HG03064 (cell line): ENCODE data around the gene ST6GAL1.
"Not testable (repeated sequence)": the region's sequence is repeated elsewhere in the genome, so short reads cannot be mapped to it uniquely, and the experiment has no call there.

Source experiments
- ATAC-seq: cut with Tn5 transposase; IDR thresholded peaks from one replicate; pipeline ENCODE4 v1.9.1; 2021; ENCODE audit warnings: low read depth; ENCODE audit not compliant: unreplicated experiment

The ST6GAL1 gene

DNA sequence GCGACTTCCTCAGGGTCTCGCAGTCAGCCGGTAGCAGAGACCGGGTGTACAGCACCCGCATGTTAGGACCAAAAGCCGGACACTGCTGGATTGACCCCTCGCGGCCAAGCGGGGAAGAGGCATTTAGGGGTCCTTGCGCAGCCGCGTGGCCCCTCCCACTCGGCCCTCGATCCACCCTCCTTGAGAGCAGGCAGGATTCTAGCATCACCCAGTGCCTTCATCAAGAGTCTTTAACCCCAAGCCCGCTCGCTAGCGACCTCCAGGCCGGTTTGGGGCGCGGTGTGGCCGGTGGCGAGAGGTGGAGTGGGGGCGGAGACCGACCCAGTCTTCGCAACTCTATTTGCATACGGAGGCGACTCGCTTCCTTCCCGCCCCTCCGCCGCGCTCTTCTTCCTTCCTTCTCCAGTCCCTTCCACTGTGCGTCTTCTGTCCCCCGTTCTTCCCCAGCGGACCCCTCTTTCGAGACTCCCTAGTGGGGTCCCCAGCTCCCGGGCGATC is at the start of gene ST6GAL1:
Gene ST6GAL1, plus strand, starts transcription at position 384 of the 498 bp plus-strand sequence. CDS start 112,178 bp downstream, outside the sequence.
- ATAC-seq, result peak; percentile 60

GRCh38 chr3:186882150-186882524 is 48.2 kb upstream of the ST6GAL1 start:
- no peak for ATAC-seq

DNA sequence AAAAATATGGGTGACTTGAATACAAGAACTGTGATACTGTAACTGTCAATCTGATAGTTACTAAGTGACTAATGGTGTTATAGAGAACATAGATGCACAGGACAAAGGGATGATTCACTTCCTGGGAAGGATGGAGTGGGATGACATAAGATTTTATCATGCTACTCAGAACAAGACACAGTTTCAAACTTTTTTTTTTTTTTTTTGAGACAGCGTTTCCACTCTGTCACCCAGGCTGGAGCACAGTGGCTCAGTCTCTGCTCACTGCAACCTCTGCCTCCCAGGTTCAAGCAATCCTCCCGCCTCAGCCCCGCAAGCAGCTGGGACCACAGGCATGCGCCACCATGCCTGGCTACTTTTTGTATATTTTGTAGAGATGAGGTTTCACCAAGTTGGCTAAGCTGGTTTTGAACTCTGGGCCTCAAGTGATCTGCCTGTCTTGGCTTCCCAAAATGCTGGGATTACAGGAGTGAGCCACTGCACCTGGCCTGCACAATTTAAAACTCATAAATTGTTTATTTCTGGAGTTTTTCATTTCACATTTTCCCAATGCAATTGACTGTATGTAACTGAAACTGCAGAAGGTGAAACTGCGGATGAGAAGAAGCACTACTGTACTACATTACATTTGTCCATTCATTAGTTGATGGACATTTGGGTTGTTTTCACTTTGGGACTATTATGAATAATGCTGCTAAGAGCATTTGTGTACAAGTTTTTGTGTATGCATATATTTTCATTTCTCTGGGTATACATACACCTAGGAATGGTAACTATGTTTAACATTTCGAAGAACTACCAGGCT is 47.2 kb upstream of the ST6GAL1 start:
- ATAC-seq, result no peak

- no peak for ATAC-seq
Measured at GRCh38 chr3:186883686-186884058, 46.7 kb upstream of the ST6GAL1 start.

GRCh38 chr3:186884868-186885267 is 45.5 kb upstream of the ST6GAL1 start:
- ATAC-seq, result not testable (repeated sequence)

DNA sequence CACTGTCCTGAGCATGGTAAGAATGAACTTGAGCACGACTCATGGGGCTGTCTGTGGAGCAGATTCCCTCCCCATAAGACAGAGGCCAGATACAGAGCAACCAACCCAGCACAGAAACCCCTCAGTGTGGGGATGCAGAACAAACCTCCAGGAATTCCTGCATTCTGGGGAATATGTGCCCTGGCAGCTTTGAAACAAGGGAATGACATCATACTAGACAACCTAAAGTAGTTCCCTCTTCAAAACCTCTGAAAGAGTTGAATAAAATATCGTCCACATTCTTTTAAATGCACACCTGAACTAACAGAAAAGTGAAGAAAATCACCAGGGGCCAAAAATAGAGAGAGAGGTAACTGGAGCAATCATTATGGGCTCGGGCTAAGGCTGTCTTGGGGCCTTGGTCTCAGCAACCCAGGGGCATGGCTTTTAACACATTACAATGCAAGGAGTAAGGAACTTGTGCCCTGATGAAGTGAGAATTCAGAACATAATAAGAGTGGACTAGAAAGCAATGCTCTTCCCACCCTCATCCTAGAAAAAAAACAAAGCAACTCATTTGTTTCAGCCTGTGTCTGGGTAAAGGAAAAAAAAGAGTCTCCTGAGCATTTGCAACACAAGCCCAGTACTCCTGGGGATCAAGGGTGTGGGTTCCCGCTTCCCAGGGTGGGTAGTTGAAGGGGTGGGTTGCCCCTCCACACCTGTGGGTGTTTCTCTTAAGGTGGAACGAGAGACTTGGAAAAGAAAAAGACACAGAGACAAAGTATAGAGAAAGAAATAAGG is 43.9 kb upstream of the ST6GAL1 start:
- no peak for ATAC-seq

DNA sequence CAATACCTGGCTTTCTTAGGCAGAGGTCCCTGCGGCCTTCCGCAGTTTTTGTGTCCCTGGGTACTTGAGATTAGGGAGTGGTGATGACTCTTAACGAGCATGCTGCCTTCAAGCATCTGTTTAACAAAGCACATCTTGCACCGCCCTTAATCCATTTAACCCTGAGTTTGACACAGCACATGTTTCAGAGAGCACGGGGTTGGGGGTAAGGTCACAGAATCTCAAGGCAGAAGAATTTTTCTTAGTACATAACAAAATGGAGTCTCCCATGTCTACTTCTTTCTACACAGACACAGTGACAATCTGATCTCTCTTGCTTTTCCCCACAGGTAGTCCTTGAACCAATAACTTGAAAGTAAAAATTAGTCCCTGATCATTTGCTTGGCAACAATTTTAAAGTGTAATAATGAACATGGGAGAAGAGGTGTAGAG is 42.8 kb upstream of the ST6GAL1 start:
- not testable (repeated sequence) for ATAC-seq

DNA sequence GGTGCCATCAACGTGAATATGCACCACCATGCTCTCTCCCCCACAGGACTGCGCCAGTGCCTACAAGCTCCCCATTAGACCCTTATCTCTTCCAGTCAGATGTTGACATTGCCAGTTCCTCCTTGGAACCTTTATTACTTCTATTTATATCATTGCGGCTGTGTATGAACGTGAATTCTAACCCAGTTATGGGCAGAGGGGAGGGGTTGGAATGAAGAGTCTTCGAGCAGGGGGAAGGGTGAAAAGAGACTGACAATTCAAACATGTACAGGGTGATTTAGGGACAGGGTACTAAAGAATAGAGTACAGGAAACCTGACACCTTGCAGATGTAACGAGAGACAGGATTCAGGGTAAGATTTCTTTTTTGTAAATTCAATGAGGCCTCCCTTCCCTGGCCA is 41.8 kb upstream of the ST6GAL1 start:
- ATAC-seq, result no peak

GRCh38 chr3:186889698-186890097 is 40.6 kb upstream of the ST6GAL1 start:
- not testable (repeated sequence) for ATAC-seq

DNA sequence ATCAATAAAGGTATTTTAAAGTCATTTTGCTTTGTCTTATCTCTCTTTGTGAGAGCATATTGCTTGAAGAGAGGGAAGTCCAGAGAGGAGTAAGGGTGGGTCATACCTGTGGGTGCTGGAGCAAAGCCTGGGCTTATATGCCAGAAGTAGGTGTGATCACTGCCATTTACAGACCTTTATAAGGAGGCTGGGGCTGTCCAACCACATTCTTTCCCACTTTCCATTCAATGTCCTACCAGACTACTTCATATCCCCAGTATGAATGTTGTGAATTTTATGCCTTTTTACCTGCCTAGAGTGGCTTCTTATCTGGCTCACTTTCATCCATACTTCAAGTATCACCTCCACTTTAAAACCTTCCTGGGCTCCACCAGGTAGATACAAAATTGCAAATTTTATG is 39.4 kb upstream of the ST6GAL1 start:
- no peak for ATAC-seq

DNA sequence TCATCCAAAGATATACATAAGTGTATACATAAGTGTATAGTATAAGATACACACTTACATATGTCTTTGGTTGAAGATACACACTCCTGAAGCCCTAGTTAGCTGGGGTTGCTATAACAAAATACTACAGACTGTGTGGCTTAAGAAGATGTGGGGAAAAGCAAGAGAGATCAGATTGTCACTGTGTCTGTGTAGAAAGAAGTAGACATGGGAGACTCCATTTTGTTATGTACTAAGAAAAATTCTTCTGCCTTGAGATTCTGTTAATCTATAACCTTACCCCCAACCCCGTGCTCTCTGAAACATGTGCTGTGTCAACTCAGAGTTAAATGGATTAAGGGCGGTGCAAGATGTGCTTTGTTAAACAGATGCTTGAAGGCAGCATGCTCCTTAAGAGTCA is 37.3 kb upstream of the ST6GAL1 start:
- ATAC-seq, result not testable (repeated sequence)

DNA sequence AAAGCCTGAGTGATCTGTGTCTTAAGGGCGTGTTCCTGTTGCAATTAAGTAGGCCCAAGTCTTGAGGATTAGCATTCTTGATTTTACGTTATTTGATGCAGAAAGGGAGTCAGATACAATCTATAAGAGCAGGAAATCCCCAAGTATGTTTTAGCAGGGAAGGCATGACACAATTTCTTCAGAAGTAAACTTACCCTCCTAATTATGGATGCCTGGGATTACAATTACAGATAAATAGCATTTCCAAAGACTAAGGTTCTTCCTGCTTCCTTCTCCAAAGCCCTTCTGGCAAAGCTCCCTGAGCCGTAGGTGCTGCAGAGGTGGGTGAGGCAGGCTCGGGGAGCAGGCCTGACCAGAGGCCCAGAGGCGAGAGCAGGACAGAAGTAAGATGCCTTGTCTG is 34.9 kb upstream of the ST6GAL1 start:
- no peak for ATAC-seq

- no peak for ATAC-seq
Measured at GRCh38 chr3:186896006-186896405, 34.3 kb upstream of the ST6GAL1 start.

GRCh38 chr3:186896875-186897274 is 33.5 kb upstream of the ST6GAL1 start:
- no peak for ATAC-seq

GRCh38 chr3:186901135-186901734 is 29.1 kb upstream of the ST6GAL1 start:
- ATAC-seq, result no peak

DNA sequence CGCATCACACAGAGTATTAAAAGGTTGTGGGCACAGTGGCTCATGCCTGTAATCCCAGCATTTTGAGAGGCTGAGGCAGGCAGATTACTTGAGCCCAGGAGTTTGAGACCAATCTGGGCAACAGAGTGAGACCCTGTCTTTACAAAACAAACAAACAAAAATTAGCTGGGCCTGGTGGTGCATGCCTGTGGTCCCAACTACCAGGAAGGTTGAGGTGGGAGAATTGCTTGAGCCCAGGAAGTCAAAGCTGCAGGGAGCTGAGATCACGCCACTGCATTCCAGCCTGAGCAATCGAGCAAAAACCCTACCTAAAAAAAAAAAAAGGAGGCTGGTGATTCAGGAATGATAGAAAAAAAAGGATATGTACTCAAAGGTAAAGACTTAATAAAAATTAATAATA is 28.2 kb upstream of the ST6GAL1 start:
- ATAC-seq, result no peak

GRCh38 chr3:186902713-186903112 is 27.6 kb upstream of the ST6GAL1 start:
- no peak for ATAC-seq

- ATAC-seq, result not testable (repeated sequence)
Measured at GRCh38 chr3:186903676-186904075, 26.6 kb upstream of the ST6GAL1 start.

- not testable (repeated sequence) for ATAC-seq
Measured at GRCh38 chr3:186907075-186907474, 23.3 kb upstream of the ST6GAL1 start.

DNA sequence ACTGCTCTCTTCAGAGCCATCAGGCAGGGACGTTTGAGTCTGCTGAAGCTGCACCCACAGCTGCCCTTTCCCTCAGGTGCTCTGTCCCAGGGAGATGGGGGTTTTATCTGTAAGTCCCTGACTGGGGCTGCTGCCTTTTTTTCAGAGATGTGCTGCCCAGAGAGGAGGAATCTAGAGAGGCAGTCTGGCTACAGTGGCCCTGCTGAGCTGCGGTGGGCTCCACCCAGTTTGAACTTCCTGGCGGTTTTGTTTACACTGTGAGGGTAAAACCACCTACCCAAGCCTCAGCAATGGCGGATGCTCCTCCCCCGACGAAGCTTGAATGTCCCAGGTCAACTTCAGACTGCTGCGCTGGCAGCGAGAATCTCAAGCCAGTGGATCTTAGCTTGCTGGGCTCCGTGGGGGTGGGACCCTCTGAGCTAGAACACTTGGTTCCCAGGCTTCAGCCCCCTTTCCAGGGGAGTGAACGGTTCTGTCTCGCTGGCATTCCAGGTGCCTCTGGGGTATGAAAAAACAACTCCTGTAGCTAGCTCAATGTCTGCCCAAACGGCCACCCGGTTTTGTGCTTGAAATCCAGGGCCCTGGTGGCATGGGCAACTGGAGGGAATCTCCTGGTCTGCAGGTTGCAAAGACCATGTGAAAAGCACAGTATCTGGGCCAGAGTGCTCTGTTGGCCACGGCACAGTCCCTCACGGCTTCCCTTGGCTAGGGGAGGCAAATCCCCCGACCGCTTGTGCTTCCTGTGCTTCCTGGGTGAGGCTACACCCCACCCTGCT is 21.1 kb upstream of the ST6GAL1 start:
- ATAC-seq, result no peak
